Uterine smooth muscle cell (primary cell): ENCODE data around the gene CTXND1. TPM values are rescaled to one million over a fixed set of nuclear protein-coding genes. Genes with fewer than 3 reads are reported as not detected.

Source experiments
- total RNA-seq: library from RNA; depleted of rRNA; stranded (reverse); fragments of >200 nt; gene quantifications from 2 replicates; pipeline ENCODE4 v1.2.3, GENCODE V29; 2014

CTXND1 gene
- total RNA-seq = under 0.01 TPM in 2 replicates

GRCh38 chr15:80252121-80252518 is at the start of gene CTXND1:
CTXND1 (minus strand) TSS chr15:80252213; CDS start chr15:80201949, 50,264 bp downstream.

DNA sequence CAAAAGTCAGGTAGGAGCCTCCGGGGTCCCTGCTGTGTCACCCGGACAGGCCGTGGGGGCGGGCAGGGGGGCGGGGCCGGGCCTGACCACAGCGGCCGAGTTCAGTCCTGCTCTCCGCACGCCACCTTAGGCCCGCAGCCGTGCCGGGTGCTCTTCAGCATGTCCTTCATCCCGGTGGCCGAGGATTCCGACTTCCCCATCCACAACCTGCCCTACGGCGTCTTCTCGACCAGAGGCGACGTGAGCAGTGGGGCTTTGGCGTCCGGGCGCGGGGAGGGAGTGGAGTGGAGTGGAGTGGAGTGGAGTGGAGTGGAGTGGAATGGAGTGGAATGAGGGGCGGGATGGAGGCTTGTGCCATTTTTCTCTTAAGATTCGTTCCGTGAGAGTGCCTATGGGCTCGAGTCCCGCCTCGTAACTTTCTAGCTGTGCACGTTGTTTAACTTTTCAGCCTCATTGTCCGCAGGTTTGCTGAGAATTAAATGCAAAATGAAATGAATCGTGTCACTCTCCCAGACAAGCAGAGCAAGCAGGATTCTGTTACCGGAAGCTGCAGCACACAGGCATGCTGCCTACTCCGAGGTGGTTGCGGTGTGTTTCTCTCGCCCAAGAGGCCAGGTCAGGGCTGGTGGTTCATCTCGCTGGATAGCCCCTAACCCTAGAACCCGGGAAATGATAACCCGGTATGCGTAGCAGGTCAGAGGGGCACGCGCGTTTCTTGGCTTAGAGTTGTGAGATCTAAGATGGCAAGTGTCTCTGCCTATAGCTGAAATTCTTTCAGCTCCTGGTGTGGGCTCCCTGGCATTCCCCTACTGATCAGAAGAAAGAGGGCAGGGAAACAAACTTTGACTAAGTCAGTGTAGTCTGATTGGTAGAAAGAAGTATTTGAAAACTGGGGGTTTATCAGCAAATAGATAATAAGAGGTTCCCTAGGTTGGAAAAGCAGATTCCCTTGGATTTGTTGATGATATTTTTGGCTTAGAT is 98.8 kb downstream of the CTXND1 start, which contains the start of gene FAH:
Gene FAH (plus strand): TSS at position 104 of the 981 bp plus-strand sequence. CDS start 56 bp downstream, at position 160.

Other genes with a start within 250 kb of the CTXND1 start
- 139 and 205 TPM in 2 replicates for gene ZFAND6, start 192.5 kb downstream of the CTXND1 start, total RNA-seq
- 44.8 and 52.9 TPM in 2 replicates for gene FAH, start 99.2 kb downstream of the CTXND1 start, total RNA-seq
- gene ARNT2, start 152.2 kb upstream of the CTXND1 start, total RNA-seq = 1.4 and 3.7 TPM in 2 replicates